HL-60 (cell line): ENCODE measurements around the gene EML3.

ENCODE experiments used
- DNase-seq, 2 experiments: peaks; one replicate each; pipeline ENCODE4 v3.0.0-alpha.2; 2010 to 2020; ENCODE audit warnings: low read depth in 1 of 2, low spot score in 1 of 2
- H3K27ac ChIP-seq: fragments of 250-450 bp; sonication (Bioruptor Pico); replicated peaks from 2 replicates; pipeline ENCODE4 v1.5.1; 2020; ENCODE audit warnings: mild to moderate bottlenecking, moderate library complexity
- H3K27me3 ChIP-seq: fragments of 250-450 bp; sonication (Bioruptor Pico); 2 replicates; pipeline ENCODE4 v1.5.1; 2021; ENCODE audit warnings: mild to moderate bottlenecking, moderate library complexity; ENCODE audit not compliant: insufficient read depth, poor library complexity, severe bottlenecking
- H3K4me3 ChIP-seq: replicated peaks from 2 replicates; pipeline ENCODE4 v1.5.1; 2011; ENCODE audit warnings: mild to moderate bottlenecking, control low read depth, low read length; ENCODE audit not compliant: insufficient read depth
- CTCF ChIP-seq: IDR thresholded peaks from one replicate; pipeline ENCODE4 v1.5.1; 2011; ENCODE audit warnings: low read length, control low read depth, inconsistent platforms; ENCODE audit not compliant: insufficient read depth
- GABPA ChIP-seq: IDR thresholded peaks from 2 replicates; pipeline ENCODE4 v1.6.1; 2012; ENCODE audit warnings: low read depth
- POLR2AphosphoS5 ChIP-seq: IDR thresholded peaks from 2 replicates; pipeline ENCODE4 v1.6.1; 2012; ENCODE audit warnings: low read depth
- SPI1 ChIP-seq: IDR thresholded peaks from 2 replicates; pipeline ENCODE4 v1.6.1; 2012; ENCODE audit warnings: low read depth, mild to moderate bottlenecking, borderline replicate concordance
- TF ChIP-seq, protein P1 (sequence below): IDR thresholded peaks from 2 replicates; pipeline ENCODE4 v1.6.1; 2012; ENCODE audit warnings: low read depth; ENCODE audit not compliant: insufficient replicate concordance

Gene EML3

GRCh38 chr11:62645946-62646824 is 33.6 kb upstream of the EML3 start, which contains the start of gene GANAB:
Gene GANAB (minus strand): TSS chr11:62646613. CDS start chr11:62646599, 14 bp downstream.
- no peaks in the 10 kb centered on the region for H3K27me3 ChIP-seq
- H3K27ac ChIP-seq: peak within 1 kb of the TSS; percentile 95
- H3K4me3 ChIP-seq: peak within 1 kb of the TSS; percentile 51
- peak; percentile 97 to 100 for DNase-seq
- TF ChIP-seq, protein P1, sequence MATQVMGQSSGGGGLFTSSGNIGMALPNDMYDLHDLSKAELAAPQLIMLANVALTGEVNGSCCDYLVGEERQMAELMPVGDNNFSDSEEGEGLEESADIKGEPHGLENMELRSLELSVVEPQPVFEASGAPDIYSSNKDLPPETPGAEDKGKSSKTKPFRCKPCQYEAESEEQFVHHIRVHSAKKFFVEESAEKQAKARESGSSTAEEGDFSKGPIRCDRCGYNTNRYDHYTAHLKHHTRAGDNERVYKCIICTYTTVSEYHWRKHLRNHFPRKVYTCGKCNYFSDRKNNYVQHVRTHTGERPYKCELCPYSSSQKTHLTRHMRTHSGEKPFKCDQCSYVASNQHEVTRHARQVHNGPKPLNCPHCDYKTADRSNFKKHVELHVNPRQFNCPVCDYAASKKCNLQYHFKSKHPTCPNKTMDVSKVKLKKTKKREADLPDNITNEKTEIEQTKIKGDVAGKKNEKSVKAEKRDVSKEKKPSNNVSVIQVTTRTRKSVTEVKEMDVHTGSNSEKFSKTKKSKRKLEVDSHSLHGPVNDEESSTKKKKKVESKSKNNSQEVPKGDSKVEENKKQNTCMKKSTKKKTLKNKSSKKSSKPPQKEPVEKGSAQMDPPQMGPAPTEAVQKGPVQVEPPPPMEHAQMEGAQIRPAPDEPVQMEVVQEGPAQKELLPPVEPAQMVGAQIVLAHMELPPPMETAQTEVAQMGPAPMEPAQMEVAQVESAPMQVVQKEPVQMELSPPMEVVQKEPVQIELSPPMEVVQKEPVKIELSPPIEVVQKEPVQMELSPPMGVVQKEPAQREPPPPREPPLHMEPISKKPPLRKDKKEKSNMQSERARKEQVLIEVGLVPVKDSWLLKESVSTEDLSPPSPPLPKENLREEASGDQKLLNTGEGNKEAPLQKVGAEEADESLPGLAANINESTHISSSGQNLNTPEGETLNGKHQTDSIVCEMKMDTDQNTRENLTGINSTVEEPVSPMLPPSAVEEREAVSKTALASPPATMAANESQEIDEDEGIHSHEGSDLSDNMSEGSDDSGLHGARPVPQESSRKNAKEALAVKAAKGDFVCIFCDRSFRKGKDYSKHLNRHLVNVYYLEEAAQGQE: peak; percentile 56
- TF ChIP-seq SPI1 (no peak), GABPA (peak; percentile 48; the same call in 1 of the 2 replicates), CTCF (no peak), POLR2AphosphoS5 (peak; percentile 91)

DNA sequence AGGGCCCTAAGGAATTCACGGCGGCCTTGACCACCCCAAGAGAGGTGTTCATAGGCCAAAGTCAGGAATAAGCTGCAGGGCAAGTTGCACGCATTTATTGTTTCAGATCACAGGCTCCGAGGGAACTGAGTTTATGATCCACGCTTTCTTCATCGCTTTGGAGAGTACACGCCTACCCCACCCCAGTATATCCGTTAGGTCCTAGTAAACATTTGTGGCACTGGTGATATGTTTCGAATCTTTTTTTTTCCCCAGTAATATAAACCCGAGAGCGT is 33.0 kb upstream of the EML3 start:
- Histone ChIP-seq H3K4me3 (peak overlapping the region; percentile 51), H3K27ac (peak overlapping the region; percentile 95), H3K27me3 (no peaks in the 10 kb centered on the region)
- no peak for DNase-seq
- TF ChIP-seq POLR2AphosphoS5 (no peak), CTCF (no peak), GABPA (no peak), SPI1 (no peak)
- TF ChIP-seq, protein P1: no peak

DNA sequence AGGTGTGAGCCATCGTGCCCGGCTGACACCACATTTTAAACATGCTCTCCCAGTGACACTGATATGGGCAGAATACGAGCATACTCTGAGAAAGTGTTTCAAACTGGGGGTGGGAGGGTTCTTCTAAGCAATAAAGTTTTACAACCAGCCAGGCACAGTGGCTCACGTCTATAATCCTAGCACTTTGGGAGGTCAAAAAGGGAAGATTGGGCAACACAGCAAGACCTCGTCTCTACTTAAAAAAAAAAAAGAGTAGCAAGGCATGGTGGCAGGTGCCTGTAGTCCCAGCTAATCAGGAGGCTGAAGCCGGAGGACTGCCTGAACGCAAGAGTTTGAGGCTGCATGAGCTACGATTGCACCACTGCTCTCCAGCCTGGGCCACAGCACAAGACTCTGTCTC is 31.6 kb upstream of the EML3 start:
- Histone ChIP-seq H3K27me3 (no peaks in the 10 kb centered on the region), H3K4me3 (no peak overlapping the region), H3K27ac (no peak overlapping the region)
- no peak for DNase-seq
- TF ChIP-seq, protein P1: no peak
- TF ChIP-seq CTCF: no peak
- TF ChIP-seq GABPA: no peak
- no peak for TF ChIP-seq POLR2AphosphoS5
- TF ChIP-seq SPI1: no peak
